ENCODE measurements around the gene HCN3. TPM values are rescaled to one million over a fixed set of nuclear protein-coding genes. Genes with fewer than 3 reads are reported as not detected.

HCN3 gene
- total and polyA plus RNA-seq, 2 of the 8 experiments (the other 6 are each of a cell fraction or from before 2014, with no cell fraction given): 6.4 to 7.3 TPM

DNA sequence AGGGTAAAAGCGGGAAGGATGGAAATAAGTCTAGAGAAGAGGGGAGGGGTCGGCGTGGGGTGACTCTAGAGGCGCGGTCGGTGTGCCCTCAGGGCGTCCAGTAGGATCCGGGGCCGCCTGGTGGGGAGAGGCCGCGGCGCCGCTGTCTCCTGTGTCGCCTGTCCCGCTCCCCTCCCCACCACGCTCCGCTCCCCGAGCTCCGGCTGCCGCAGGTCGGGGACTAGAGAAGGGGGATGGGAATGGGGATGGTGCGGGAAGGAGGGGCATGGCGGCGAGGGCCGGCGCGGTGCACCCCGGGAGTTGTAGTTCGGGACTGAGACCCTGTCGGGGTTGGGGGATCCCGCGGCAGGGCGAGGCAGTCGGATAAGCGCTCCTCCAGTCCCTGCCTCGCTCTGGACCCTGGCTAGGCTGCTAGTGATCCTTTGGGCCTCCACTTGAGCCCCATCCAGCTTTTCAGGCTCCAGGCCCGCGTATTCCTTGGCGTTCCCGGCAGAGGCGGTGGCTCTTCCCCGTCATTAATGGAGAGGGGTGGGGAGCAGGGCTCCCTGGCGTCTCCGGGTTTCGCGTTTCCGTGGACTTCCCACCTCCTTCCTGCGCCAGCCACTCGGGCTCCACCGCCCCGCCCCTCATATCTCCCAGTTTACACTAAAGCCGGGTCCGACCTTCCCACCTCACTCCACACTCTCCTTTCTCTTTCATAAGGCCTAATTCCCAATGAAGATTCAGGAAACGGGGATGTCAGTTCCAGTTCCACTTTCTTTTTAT is 21.8 kb upstream of the HCN3 start, which contains the start of gene ENTREP3:
Gene ENTREP3 (minus strand): TSS at position 241 of the 765 bp plus-strand sequence. CDS start 606 bp downstream, outside the sequence.
- Histone ChIP-seq H4K8ac (ENCODE audit: extremely low read depth, insufficient read depth, low read length) (peak within 1 kb of the TSS; percentile 45), H2AFZ (ENCODE audit: low read length) (no peak within 1 kb of the TSS), H2AK5ac (ENCODE audit: low read depth, low read length) (peak within 1 kb of the TSS; percentile 85; the same call in 1 of the 2 replicates), H3K27me3 (replicated peaks in 1 of 4; ENCODE audit: control insufficient read depth in 3 of 4, extremely low read depth in 1 of 4, insufficient read depth in 3 of 4, low read length in 3 of 4) (no peaks in the 10 kb centered on the region), H3K36me3 (ENCODE audit: control insufficient read depth in 2 of 4, insufficient read depth in 4 of 4, low read length in 3 of 4) (peaks cover 0 to 6% (median 2%) of the 10 kb centered on the region in 4 experiments; a peak in 2 of 8 replicates), H3K9me3 (ENCODE audit: insufficient read depth in 2 of 2, low read depth in 1 of 2, low read length in 1 of 2) (no peaks in the 10 kb centered on the region), H3K23me2 (ENCODE audit: low read depth, low read length) (peaks cover 12% of the 10 kb centered on the region; the same call in 1 of the 2 replicates), H3K4me1 (replicated peaks in 1 of 4; ENCODE audit: control insufficient read depth in 3 of 4, insufficient read depth in 4 of 4, low read length in 3 of 4) (peaks cover 0 to 26% (median 16%) of the 10 kb centered on the region in 4 experiments; a peak in 6 of 7 replicates), H3K4ac (replicated peaks; ENCODE audit: insufficient read length, low read depth, low read length) (peak within 1 kb of the TSS; percentile 66), H4K20me1 (replicated peaks in 1 of 2; ENCODE audit: control insufficient read depth in 1 of 2, insufficient read depth in 2 of 2, low read length in 2 of 2) (peaks cover 0 to 4% of the 10 kb centered on the region in 2 experiments), H3K27ac (ENCODE audit: low read depth, low read length) (no peak within 1 kb of the TSS), H2BK20ac (ENCODE audit: low read length) (no peak within 1 kb of the TSS), H4K91ac (replicated peaks; ENCODE audit: insufficient read length, low read length) (peak within 1 kb of the TSS; percentile 87), H3K23ac (ENCODE audit: insufficient read length) (no peak within 1 kb of the TSS), H3K4me2 (ENCODE audit: insufficient read depth in 1 of 2, low read depth in 2 of 2, low read length in 2 of 2) (peak within 1 kb of the TSS; percentile 79 to 88), H3K14ac (ENCODE audit: insufficient read length) (peak within 1 kb of the TSS; percentile 21), H3K4me3 (ENCODE audit: extremely low read depth in 1 of 4, insufficient read depth in 2 of 4, low read depth in 3 of 4, low read length in 4 of 4) (peak within 1 kb of the TSS; percentile 57 to 91 (median 76)), H3K79me2 (ENCODE audit: control insufficient read depth in 1 of 2, insufficient read depth in 2 of 2, low read length in 2 of 2) (0 out of 4 replicates have a peak, but pooled peaks cover 0 to 6% of the 10 kb centered on the region in 2 experiments), H3K9ac (replicated peaks in 1 of 4; ENCODE audit: extremely low read depth in 1 of 4, low read depth in 3 of 4, low read length in 3 of 4) (peak within 1 kb of the TSS; percentile 14 to 75 (median 37); a peak in 6 of 7 replicates), H4K5ac (ENCODE audit: insufficient read length, low read depth, low read length) (peak within 1 kb of the TSS; percentile 63), H3K18ac (ENCODE audit: extremely low read depth, low read length) (peak within 1 kb of the TSS; percentile 95), H2BK120ac (replicated peaks; ENCODE audit: low read depth, low read length) (no peak within 1 kb of the TSS), H3K79me1 (ENCODE audit: low read depth, low read length) (0 out of 2 replicates have a peak, but pooled peaks cover 2% of the 10 kb centered on the region), H2BK15ac (ENCODE audit: low read length) (peak within 1 kb of the TSS; percentile 81), H2BK5ac (ENCODE audit: low read depth, low read length) (peak within 1 kb of the TSS; percentile 81), H2BK12ac (ENCODE audit: low read depth, low read length) (peak within 1 kb of the TSS; percentile 50; the same call in 1 of the 2 replicates), H3K56ac (replicated peaks; ENCODE audit: insufficient read length, low read depth, low read length) (peak within 1 kb of the TSS; percentile 70)
- WGBS, 2 experiments (ENCODE audit: extremely low coverage in 1 of 2, insufficient coverage in 1 of 2, insufficient read length in 1 of 2, insufficient replicate concordance in 2 of 2, low coverage in 1 of 2, low lambda C conversion rate in 2 of 2, missing lambda C conversion rate in 1 of 2): 7% methylated on average over 19 of the region's 54 CpGs; no CpG with 5 or more reads in 1 of the 2 experiments
- POLR2A ChIA-PET (ENCODE audit: partially characterized antibody): interaction anchor here (0.7 to 3.0 kb wide), 14 partner anchors 10 to 68 kb away, joined by 3 to 19 read pairs (median 6); partner anchors contain the start of genes CLK2, HCN3, MTX1 and RUSC1
- CTCF ChIA-PET (ENCODE audit: partially characterized antibody): interaction anchor here (0.6 to 15.2 kb wide), 9 partner anchors 8 to 1205 kb away, joined by 3 to 227 read pairs (median 3); partner anchors contain the start of genes CLK2, FDPS and RUSC1
- FAIRE-seq (no peak), DNase-seq (ENCODE audit: low read depth in 1 of 2, low spot score in 2 of 2) (peak; percentile 61 to 96)
- no peak for TF ChIP-seq SRF (IDR thresholded peaks at IDR 0.05; ENCODE audit: low read depth, low read length)
- no peak for TF ChIP-seq GTF2F1 (IDR thresholded peaks at IDR 0.05; ENCODE audit: borderline replicate concordance, low read depth, low read length)
- TF ChIP-seq CBX8 (IDR thresholded peaks at IDR 0.05; ENCODE audit: borderline replicate concordance, low read depth, low read length): no peak
- TF ChIP-seq RBBP5 (IDR thresholded peaks at IDR 0.05; ENCODE audit: borderline replicate concordance, low read depth, low read length): no peak
- peak; percentile 25 for TF ChIP-seq ASH2L (IDR thresholded peaks at IDR 0.05; ENCODE audit: low read length)
- peak; percentile 65 for TF ChIP-seq TAF1 (IDR thresholded peaks at IDR 0.05; ENCODE audit: low read depth, low read length)
- TF ChIP-seq SIN3A (conservative IDR thresholded peaks at IDR 0.05 in 1 of 2, IDR thresholded peaks at IDR 0.05 in 1 of 2; ENCODE audit: low read depth in 1 of 2, low read length in 2 of 2): peak; percentile 43 to 74; a peak in 2 of 4 replicates
- TF ChIP-seq YY1 (IDR thresholded peaks at IDR 0.05; ENCODE audit: low read depth, low read length): peak; percentile 92
- TF ChIP-seq, protein P1, sequence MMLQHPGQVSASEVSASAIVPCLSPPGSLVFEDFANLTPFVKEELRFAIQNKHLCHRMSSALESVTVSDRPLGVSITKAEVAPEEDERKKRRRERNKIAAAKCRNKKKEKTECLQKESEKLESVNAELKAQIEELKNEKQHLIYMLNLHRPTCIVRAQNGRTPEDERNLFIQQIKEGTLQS (IDR thresholded peaks at IDR 0.05; ENCODE audit: insufficient read depth, low read depth, low read length): no peak
- TF ChIP-seq CHD2 (IDR thresholded peaks at IDR 0.05; ENCODE audit: low read length): 0 out of 2 replicates have a peak, but pooled peaks have one; percentile 62
- TF ChIP-seq BACH1 (IDR thresholded peaks at IDR 0.05; ENCODE audit: low read length): no peak

Measured in H1 (cell line).